DOHH2 (cell line): Measurements from ENCODE around the gene TNFSF12.

Experiments
- EZH2phosphoT487 ChIP-seq: fragments of 200-600 bp; sonication (generic); IDR thresholded peaks from 2 replicates; pipeline ENCODE4 v1.6.1; 2017; ENCODE audit warnings: borderline replicate concordance, mild to moderate bottlenecking, antibody characterized with exemption, low read length, moderate library complexity, mixed read lengths
- TF ChIP-seq, protein P1 (sequence below): fragments of 200-600 bp; sonication (generic); IDR thresholded peaks from one replicate; pipeline ENCODE4 v1.5.1; 2014; ENCODE audit warnings: antibody characterized with exemption, mild to moderate bottlenecking, low read depth, low read length; ENCODE audit not compliant: poor library complexity, severe bottlenecking

DNA sequence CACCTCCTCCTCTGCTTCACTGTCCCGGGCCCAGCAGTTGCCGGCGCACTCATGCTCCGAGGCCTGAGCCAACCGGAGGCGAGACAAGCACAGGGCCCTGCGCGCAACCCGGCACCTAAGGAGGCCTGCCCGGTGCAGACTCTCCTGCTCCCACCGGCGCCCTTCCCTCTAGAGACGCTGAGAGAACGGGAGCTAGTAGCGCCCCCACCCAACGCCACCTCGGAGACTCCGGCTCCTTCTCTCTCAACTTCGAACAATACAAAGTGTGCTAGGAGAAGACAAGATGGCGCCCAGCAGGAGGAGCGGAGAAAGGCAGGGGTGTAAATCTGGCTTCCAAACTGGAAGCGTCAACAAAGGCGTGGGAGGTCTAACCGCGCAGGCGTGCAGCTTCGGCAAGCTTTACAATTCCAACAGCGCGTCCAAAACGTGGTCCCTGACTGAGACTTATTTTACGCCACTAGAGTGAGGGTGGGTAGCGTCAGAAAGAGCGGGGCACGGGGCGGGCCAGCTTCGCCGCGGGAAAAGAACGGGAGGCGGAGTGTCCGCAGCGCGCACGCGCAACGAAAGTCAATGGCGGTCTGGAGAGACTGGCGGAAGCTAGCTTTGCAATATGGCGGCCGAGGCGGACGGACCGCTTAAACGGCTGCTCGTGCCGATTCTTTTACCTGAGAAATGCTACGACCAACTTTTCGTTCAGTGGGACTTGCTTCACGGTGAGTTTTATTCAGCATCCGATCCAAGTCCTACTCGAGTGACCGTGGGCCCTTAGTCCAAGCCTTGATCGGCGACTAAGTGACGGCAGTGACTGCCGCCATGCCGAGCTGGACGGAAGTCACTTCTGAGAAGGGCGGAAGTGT, 34.6 kb downstream of the TNFSF12 start, which contains the start of gene MPDU1:
- TF ChIP-seq, protein P1, sequence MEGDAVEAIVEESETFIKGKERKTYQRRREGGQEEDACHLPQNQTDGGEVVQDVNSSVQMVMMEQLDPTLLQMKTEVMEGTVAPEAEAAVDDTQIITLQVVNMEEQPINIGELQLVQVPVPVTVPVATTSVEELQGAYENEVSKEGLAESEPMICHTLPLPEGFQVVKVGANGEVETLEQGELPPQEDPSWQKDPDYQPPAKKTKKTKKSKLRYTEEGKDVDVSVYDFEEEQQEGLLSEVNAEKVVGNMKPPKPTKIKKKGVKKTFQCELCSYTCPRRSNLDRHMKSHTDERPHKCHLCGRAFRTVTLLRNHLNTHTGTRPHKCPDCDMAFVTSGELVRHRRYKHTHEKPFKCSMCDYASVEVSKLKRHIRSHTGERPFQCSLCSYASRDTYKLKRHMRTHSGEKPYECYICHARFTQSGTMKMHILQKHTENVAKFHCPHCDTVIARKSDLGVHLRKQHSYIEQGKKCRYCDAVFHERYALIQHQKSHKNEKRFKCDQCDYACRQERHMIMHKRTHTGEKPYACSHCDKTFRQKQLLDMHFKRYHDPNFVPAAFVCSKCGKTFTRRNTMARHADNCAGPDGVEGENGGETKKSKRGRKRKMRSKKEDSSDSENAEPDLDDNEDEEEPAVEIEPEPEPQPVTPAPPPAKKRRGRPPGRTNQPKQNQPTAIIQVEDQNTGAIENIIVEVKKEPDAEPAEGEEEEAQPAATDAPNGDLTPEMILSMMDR = peak; percentile 29
- TF ChIP-seq EZH2phosphoT487 = no peak
